A673 (cell line): ENCODE results near the gene SWT1. TPM values are rescaled to one million over a fixed set of nuclear protein-coding genes. Genes with fewer than 3 reads are reported as not detected.

Source experiments
- BruUV-seq: library from RNA; stranded (reverse); fragments of 400-500 nt; replicated peaks from 2 replicates; lab custom pipeline; 2021; lab: Mats Ljungman, UMichigan
- CTCF ChIA-PET: fragments of 300-600 bp; sonication (Branson Sonifier 250); formaldehyde crosslinking; loops from one replicate; lab custom pipeline; 2022; ENCODE audit warnings: antibody characterized with exemption; lab: Charles Lee
- POLR2A ChIA-PET: fragments of 300-600 bp; sonication (Branson Sonifier 250); formaldehyde crosslinking; loops from one replicate; lab custom pipeline; 2022; ENCODE audit warnings: antibody characterized with exemption; ENCODE audit not compliant: low non-redundant PET; lab: Charles Lee
- DNase-seq: peaks from one replicate; pipeline ENCODE4 v3.0.0-alpha.2; 2015; ENCODE audit warnings: low spot score
- H3K27ac ChIP-seq: fragments of 200-600 bp; sonication (generic); 2 replicates; pipeline ENCODE4 v1.5.1; 2016; ENCODE audit warnings: mixed run types, low read depth, mild to moderate bottlenecking, mixed read lengths, antibody characterized with exemption, low read length; ENCODE audit not compliant: poor library complexity, severe bottlenecking
- H3K27me3 ChIP-seq: fragments of 200-600 bp; sonication (generic); replicated peaks from 2 replicates; pipeline ENCODE4 v1.6.1; 2017; ENCODE audit warnings: mixed run types, low read depth, mild to moderate bottlenecking, mixed read lengths, antibody characterized with exemption, low read length; ENCODE audit not compliant: insufficient read depth, poor library complexity
- H3K36me3 ChIP-seq: fragments of 200-600 bp; sonication (generic); 2 replicates; pipeline ENCODE4 v1.6.1; 2016; ENCODE audit warnings: mixed run types, mild to moderate bottlenecking, mixed read lengths, antibody characterized with exemption, low read length; ENCODE audit not compliant: insufficient read depth, poor library complexity, severe bottlenecking
- H3K4me1 ChIP-seq: fragments of 200-600 bp; sonication (generic); 2 replicates; pipeline ENCODE4 v1.6.1; 2017; ENCODE audit warnings: mixed run types, mild to moderate bottlenecking, mixed read lengths, antibody characterized with exemption, low read length; ENCODE audit not compliant: insufficient read depth, poor library complexity, severe bottlenecking
- H3K4me3 ChIP-seq: fragments of 200-600 bp; sonication (generic); 2 replicates; pipeline ENCODE4 v1.5.1; 2016; ENCODE audit warnings: low read depth, mixed run types, mild to moderate bottlenecking, mixed read lengths, low read length; ENCODE audit not compliant: poor library complexity, severe bottlenecking
- H3K9me3 ChIP-seq: fragments of 200-600 bp; sonication (generic); 2 replicates; pipeline ENCODE4 v1.6.1; 2016; ENCODE audit warnings: mixed run types, low read depth, mild to moderate bottlenecking, mixed read lengths, antibody characterized with exemption, low read length; ENCODE audit not compliant: poor library complexity, severe bottlenecking
- CTCF ChIP-seq: fragments of 300-800, 200-600 bp; sonication (generic); conservative IDR thresholded peaks from 2 replicates; pipeline ENCODE4 v1.5.1; 2017; ENCODE audit warnings: low read depth, mild to moderate bottlenecking, antibody characterized with exemption, low read length, moderate library complexity, mixed read lengths
- EZH2 ChIP-seq: fragments of 200-600 bp; sonication (generic); IDR thresholded peaks from 2 replicates; pipeline ENCODE4 v1.6.1; 2017; ENCODE audit warnings: borderline replicate concordance, low read depth, mild to moderate bottlenecking, mixed read lengths, antibody characterized with exemption, low read length; ENCODE audit not compliant: poor library complexity, severe bottlenecking
- intact Hi-C: fragments of 100-400 bp; cut with micrococcal nuclease; formaldehyde crosslinking; loops from one replicate; pipeline ENCODE4 v1.10.0; 2022; ENCODE audit not compliant: unreplicated experiment
- total RNA-seq: library from RNA; stranded (reverse); gene quantifications from 2 replicates; pipeline ENCODE4 v1.2.3, GENCODE V29; 2021

Gene SWT1
- total RNA-seq, 1 experiment from 2014 or later: 3.3 TPM

- Histone ChIP-seq H3K27me3 (no peaks in the 10 kb centered on the region), H3K36me3 (no peaks in the 10 kb centered on the region), H3K4me3 (no peak overlapping the region), H3K9me3 (no peaks in the 10 kb centered on the region), H3K4me1 (peaks cover 2% of the 10 kb centered on the region), H3K27ac (no peak overlapping the region)
- ChIA-PET POLR2A (no interaction called here), CTCF (no interaction called here)
- no TSS peak for BruUV-seq
- no peak for TF ChIP-seq CTCF
- TF ChIP-seq EZH2: no peak
- DNase-seq: no peak
- intact Hi-C loops: no loop called here
These were observed 105.2 kb downstream of the SWT1 start for GRCh38 chr1:185262151-185262550.

- ChIA-PET CTCF (no interaction called here), POLR2A (no interaction called here)
- Histone ChIP-seq H3K4me3 (no peak overlapping the region), H3K4me1 (peaks cover 3% of the 10 kb centered on the region), H3K9me3 (no peaks in the 10 kb centered on the region), H3K36me3 (no peaks in the 10 kb centered on the region), H3K27me3 (no peaks in the 10 kb centered on the region), H3K27ac (no peak overlapping the region)
- DNase-seq: no peak
- intact Hi-C loops: no loop called here
- no peak for TF ChIP-seq CTCF
- no peak for TF ChIP-seq EZH2
- no TSS peak for BruUV-seq
These were observed 106.3 kb downstream of the SWT1 start for GRCh38 chr1:185263292-185263691.

GRCh38 chr1:185263780-185264179 lies 106.8 kb downstream of the SWT1 start:
- ChIA-PET CTCF (no interaction called here), POLR2A (no interaction called here)
- no TSS peak for BruUV-seq
- Histone ChIP-seq H3K4me1 (peaks cover 3% of the 10 kb centered on the region), H3K36me3 (no peaks in the 10 kb centered on the region), H3K27me3 (no peaks in the 10 kb centered on the region), H3K27ac (no peak overlapping the region), H3K4me3 (no peak overlapping the region), H3K9me3 (no peaks in the 10 kb centered on the region)
- intact Hi-C loops: no loop called here
- DNase-seq: no peak
- TF ChIP-seq CTCF (no peak), EZH2 (no peak)
